ENCODE data around the gene NR3C2. TPM values are rescaled to one million over a fixed set of nuclear protein-coding genes. Genes with fewer than 3 reads are reported as not detected.

NR3C2 gene
- total RNA-seq, 1 donor from 2014 or later, result 0.79 TPM

DNA sequence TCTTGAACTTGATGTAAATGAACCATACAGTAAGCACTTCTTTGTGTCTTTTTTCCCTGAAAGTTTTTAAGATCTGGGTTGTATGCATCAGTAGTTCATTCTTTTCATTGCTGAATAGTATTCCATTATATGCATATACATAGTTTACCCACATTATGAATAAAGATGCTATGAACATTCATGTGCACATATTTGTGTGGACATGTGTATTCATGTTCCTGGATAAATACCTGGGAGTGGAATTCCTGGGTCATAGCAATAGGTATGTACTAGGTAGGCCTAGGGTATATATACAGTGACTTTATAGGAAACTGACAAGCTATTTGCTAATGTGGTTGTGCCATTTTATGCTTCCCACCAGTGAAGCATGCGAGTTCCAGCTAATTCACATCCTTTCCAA, 215.9 kb downstream of the NR3C2 start:
- peak; percentile 56 for DNase-seq (ENCODE audit: low read depth)
- H3K36me3 ChIP-seq (ENCODE audit: control insufficient read depth, insufficient read depth, low read length), result no peaks in the 10 kb centered on the region
- no peak overlapping the region for H3K4me3 ChIP-seq (ENCODE audit: low read depth, low read length)
- no peak for FAIRE-seq
- TF ChIP-seq, protein P1, sequence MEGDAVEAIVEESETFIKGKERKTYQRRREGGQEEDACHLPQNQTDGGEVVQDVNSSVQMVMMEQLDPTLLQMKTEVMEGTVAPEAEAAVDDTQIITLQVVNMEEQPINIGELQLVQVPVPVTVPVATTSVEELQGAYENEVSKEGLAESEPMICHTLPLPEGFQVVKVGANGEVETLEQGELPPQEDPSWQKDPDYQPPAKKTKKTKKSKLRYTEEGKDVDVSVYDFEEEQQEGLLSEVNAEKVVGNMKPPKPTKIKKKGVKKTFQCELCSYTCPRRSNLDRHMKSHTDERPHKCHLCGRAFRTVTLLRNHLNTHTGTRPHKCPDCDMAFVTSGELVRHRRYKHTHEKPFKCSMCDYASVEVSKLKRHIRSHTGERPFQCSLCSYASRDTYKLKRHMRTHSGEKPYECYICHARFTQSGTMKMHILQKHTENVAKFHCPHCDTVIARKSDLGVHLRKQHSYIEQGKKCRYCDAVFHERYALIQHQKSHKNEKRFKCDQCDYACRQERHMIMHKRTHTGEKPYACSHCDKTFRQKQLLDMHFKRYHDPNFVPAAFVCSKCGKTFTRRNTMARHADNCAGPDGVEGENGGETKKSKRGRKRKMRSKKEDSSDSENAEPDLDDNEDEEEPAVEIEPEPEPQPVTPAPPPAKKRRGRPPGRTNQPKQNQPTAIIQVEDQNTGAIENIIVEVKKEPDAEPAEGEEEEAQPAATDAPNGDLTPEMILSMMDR (IDR thresholded peaks at IDR 0.05; ENCODE audit: insufficient read depth, low read length, severe bottlenecking), result no peak
- no peaks in the 10 kb centered on the region for H3K27me3 ChIP-seq (ENCODE audit: control insufficient read depth, insufficient read depth, low read length)

DNA sequence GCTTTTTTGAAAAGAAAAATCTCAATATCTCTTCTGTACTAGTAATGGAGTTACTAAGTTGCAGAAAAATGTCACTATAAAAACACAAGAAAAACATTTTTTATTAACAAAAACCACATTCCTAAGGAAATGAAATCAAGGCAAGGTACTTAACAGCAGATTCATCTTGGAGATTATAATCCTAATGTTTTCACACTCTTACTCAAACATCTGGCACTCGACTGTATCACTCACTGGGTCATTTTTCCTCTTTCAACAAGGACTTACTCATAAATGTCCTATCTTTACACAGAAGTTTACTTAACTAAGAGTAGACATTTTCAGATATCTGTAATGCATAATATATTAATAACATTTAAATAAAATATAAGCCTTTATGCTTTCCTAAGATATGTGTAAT, 216.6 kb downstream of the NR3C2 start:
- TF ChIP-seq, protein P1 (IDR thresholded peaks at IDR 0.05; ENCODE audit: insufficient read depth, low read length, severe bottlenecking), result no peak
- Histone ChIP-seq H3K36me3 (ENCODE audit: control insufficient read depth, insufficient read depth, low read length) (no peaks in the 10 kb centered on the region), H3K4me3 (ENCODE audit: low read depth, low read length) (no peak overlapping the region), H3K27me3 (ENCODE audit: control insufficient read depth, insufficient read depth, low read length) (no peaks in the 10 kb centered on the region)
- no peak for FAIRE-seq
- peak; percentile 34 for DNase-seq (ENCODE audit: low read depth)

DNA sequence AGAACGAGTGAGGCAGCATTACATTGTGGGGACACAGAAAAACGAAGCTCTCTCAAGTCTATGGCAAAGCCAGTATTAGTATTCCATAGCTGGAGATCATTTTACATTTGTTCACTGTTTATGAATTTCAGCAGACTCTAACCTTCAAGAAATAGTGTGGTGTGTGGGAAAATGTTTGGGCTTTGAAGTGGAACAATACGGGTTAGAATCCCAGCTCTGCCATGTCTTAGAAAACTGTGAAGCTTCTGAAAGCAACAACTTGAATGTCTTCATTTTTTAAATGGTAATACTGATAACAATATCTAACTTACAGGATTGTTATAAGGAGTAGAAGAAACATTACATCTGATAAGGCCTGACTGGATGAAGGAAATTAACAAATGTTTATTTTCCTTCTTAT, 217.7 kb downstream of the NR3C2 start:
- TF ChIP-seq, protein P1 (IDR thresholded peaks at IDR 0.05; ENCODE audit: insufficient read depth, low read length, severe bottlenecking), result no peak
- DNase-seq (ENCODE audit: low read depth), result no peak
- FAIRE-seq, result no peak
- no peaks in the 10 kb centered on the region for H3K36me3 ChIP-seq (ENCODE audit: control insufficient read depth, insufficient read depth, low read length)
- no peaks in the 10 kb centered on the region for H3K27me3 ChIP-seq (ENCODE audit: control insufficient read depth, insufficient read depth, low read length)
- no peak overlapping the region for H3K4me3 ChIP-seq (ENCODE audit: low read depth, low read length)

DNA sequence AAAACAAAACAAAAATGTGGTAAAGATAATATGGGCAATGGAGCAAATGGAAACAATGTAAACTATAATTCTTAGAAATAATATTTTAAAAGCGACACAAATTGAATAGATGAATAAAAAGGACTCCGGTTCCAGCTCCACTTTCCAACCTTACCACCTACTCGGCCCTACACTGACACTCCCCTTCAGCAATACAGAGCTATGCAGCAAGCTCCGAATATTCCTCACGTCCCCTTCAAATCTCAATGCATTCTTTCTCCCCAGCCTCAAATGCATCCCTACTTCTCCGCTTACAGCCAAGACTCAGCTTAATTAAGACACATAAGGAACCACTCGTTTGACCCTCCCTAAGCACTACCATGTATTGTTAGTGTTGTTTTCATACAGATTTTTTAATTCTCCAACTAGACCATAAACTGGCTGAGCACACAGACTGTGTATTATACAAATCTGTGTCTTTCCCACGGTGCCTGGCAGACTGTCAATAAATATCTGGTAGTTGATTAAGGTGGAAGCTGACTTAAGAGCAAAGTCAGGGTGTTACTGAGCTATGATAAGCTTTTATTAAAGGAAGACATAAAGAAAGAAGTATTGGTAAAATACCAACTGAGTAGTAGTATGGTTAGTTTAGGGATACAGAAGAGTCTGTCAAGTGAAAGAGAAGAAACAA, 219.1 kb downstream of the NR3C2 start:
- Histone ChIP-seq H3K27me3 (ENCODE audit: control insufficient read depth, insufficient read depth, low read length) (no peaks in the 10 kb centered on the region), H3K36me3 (ENCODE audit: control insufficient read depth, insufficient read depth, low read length) (no peaks in the 10 kb centered on the region), H3K4me3 (ENCODE audit: low read depth, low read length) (no peak overlapping the region)
- FAIRE-seq (no peak), DNase-seq (ENCODE audit: low read depth) (no peak)
- TF ChIP-seq, protein P1 (IDR thresholded peaks at IDR 0.05; ENCODE audit: insufficient read depth, low read length, severe bottlenecking), result no peak

DNA sequence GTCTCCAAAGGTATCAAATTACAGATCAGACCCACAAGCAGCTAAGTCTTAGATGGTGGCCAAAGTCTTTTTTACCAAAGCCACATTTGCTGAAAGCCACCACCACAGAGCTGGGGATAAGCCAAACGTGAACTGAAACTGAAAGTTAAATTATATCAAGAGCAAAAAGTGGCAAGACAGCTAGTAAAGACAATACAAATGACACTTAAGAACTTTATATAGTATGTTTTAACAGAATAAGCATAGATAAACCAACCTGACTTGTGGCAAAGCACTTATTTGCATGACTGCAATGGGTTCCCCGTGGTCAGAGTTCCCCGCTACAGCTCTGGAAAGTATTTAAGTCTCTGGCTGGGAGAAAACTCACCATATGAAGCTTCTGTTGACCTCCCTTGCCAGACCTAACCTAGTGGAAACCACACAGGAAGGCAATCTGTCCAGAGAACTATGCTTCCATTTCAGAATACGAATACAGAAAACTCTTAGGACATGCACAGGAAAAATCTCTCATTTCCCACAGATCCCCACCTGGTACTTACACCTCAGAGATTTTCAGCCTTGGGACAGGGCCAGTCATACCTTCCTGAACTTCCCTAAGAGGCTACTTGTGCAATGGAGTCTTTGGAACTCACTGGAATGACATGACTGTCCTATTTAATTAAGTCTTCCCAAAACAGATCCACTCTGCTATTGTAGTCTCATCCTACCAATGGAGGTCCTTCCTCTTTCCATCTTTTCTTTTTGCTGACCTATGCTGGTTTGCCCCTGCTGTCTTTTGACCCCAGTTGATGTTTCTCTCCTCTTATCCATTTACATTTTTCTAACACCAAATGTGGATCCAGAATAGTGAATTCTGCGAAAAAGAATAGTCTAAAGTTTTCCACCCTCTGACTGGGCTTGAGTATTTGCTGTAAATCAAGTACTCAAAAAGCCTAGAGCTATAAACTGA, 225.1 kb downstream of the NR3C2 start:
- no peak for FAIRE-seq
- TF ChIP-seq, protein P1 (IDR thresholded peaks at IDR 0.05; ENCODE audit: insufficient read depth, low read length, severe bottlenecking), result no peak
- no peak overlapping the region for H3K4me3 ChIP-seq (ENCODE audit: low read depth, low read length)

More for the DNA sequence above, 225.1 kb downstream of the NR3C2 start:
- no peak for DNase-seq (ENCODE audit: low read depth)
- Histone ChIP-seq H3K27me3 (ENCODE audit: control insufficient read depth, insufficient read depth, low read length) (no peaks in the 10 kb centered on the region), H3K36me3 (ENCODE audit: control insufficient read depth, insufficient read depth, low read length) (no peaks in the 10 kb centered on the region)
